Peyer's patch (tissue), 4 donors: Measurements from ENCODE around the gene PPT2.

Source experiments
- CTCF ChIP-seq, 6 experiments: fragments of 450-650 bp in 4 of 6; fragments of 200-600 bp in 2 of 6; sonication (generic) in 1 of 6; IDR thresholded peaks; one replicate each; pipeline ENCODE4 v1.5.1; 2017 to 2019; ENCODE audit warnings: antibody characterized with exemption in 6 of 6, mild to moderate bottlenecking in 3 of 6, moderate library complexity in 1 of 6
- POLR2A ChIP-seq, 2 donors: fragments of 450-650 bp; IDR thresholded peaks; one replicate each; pipeline ENCODE4 v1.5.1; 2017; ENCODE audit warnings: antibody characterized with exemption in 2 of 2, mild to moderate bottlenecking in 2 of 2, moderate library complexity in 2 of 2

- TF ChIP-seq CTCF (IDR thresholded peaks at IDR 0.05) (no peak), POLR2A (IDR thresholded peaks at IDR 0.05) (no peak)
Measured at GRCh38 chr6:32129297-32130088, 24.4 kb upstream of the PPT2 start.
